GM19043 (cell line): ENCODE results near the gene PCDHB11.
"Not testable (repeated sequence)": the region's sequence is repeated elsewhere in the genome, so short reads cannot be mapped to it uniquely, and the experiment has no call there.

Experiments
- ATAC-seq: cut with Tn5 transposase; IDR thresholded peaks from one replicate; pipeline ENCODE4 v1.9.1; 2021; ENCODE audit warnings: low read depth; ENCODE audit not compliant: unreplicated experiment

PCDHB11 gene

DNA sequence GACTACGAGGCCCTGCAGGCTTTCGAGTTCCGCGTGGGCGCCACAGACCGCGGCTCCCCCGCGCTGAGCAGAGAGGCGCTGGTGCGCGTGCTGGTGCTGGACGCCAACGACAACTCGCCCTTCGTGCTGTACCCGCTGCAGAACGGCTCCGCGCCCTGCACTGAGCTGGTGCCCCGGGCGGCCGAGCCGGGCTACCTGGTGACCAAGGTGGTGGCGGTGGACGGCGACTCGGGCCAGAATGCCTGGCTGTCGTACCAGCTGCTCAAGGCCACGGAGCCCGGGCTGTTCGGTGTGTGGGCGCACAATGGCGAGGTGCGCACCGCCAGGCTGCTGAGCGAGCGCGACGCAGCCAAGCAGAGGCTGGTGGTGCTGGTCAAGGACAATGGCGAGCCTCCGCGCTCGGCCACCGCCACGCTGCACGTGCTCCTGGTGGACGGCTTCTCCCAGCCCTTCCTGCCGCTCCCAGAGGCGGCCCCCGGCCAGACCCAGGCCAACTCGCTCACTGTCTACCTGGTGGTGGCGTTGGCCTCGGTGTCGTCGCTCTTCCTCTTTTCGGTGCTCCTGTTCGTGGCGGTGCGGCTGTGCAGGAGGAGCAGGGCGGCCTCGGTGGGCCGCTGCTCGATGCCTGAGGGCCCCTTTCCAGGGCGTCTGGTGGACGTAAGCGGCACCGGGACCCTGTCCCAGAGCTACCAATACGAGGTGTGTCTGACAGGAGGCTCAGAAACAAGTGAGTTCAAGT is 15.1 kb upstream of the PCDHB11 start:
- ATAC-seq = not testable (repeated sequence)

DNA sequence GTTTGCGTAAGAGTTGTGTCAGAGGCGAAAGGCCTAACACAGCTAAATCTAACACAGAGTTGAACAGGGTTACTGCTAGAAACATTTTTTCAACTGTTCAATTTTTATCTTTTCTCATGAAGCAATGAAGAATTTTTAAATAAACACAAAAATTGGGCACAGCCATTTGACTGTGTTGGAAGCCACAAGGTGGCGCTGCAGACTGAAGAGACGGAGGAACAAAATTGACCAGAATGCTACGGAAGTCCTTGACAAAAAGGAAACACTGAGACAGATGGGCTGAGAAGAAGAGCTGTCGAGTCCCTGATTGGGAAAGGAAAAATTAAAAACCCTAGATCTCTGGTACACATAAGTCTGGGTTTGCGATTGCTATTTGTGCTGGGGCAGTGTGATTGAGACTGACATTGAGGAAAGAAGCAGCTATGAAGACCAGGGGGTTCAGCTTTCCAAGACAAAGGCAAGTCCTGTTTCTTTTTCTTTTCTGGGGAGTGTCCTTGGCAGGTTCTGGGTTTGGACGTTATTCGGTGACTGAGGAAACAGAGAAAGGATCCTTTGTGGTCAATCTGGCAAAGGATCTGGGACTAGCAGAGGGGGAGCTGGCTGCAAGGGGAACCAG is 12.4 kb upstream of the PCDHB11 start, which contains the start of gene PCDHB9:
PCDHB9 (plus strand) TSS at position 265 of the 616 bp plus-strand sequence; CDS start at position 423, 158 bp downstream.
- no peak for ATAC-seq

DNA sequence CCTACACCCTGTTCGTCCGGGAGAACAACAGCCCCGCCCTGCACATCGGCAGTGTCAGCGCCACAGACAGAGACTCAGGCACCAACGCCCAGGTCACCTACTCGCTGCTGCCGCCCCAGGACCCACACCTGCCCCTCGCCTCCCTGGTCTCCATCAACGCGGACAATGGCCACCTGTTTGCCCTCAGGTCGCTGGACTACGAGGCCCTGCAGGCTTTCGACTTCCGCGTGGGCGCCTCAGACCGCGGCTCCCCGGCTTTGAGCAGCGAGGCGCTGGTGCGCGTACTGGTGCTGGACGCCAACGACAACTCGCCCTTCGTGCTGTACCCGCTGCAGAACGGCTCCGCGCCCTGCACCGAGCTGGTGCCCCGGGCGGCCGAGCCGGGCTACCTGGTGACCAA is 10.7 kb upstream of the PCDHB11 start:
- ATAC-seq = not testable (repeated sequence)

DNA sequence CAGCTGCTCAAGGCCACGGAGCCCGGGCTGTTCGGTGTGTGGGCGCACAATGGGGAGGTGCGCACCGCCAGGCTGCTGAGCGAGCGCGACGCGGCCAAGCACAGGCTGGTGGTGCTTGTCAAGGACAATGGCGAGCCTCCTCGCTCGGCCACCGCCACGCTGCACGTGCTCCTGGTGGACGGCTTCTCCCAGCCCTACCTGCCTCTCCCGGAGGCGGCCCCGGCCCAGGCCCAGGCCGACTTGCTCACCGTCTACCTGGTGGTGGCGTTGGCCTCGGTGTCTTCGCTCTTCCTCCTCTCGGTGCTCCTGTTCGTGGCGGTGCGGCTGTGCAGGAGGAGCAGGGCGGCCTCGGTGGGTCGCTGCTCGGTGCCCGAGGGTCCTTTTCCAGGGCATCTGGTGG is 10.3 kb upstream of the PCDHB11 start:
- not testable (repeated sequence) for ATAC-seq

- ATAC-seq = no peak
Observed at GRCh38 chr5:141192110-141192725, 7.2 kb upstream of the PCDHB11 start, which contains the start of gene PCDHB10. Gene PCDHB10 (plus strand): TSS chr5:141192353. CDS start chr5:141192553, 200 bp downstream.

GRCh38 chr5:141194332-141194731 is 5.1 kb upstream of the PCDHB11 start:
- not testable (repeated sequence) for ATAC-seq

GRCh38 chr5:141196363-141196762 is 3.1 kb upstream of the PCDHB11 start:
- ATAC-seq = no peak

DNA sequence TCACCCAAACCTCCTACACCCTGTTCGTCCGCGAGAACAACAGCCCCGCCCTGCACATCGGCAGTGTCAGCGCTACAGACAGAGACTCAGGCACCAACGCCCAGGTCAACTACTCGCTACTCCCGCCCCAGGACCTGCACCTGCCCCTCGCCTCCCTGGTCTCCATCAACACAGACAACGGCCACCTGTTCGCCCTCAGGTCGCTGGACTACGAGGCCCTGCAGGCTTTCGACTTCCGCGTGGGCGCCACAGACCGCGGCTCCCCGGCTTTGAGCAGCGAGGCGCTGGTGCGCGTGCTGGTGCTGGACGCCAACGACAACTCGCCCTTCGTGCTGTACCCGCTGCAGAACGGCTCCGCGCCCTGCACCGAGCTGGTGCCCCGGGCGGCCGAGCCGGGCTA is 1.7 kb downstream of the PCDHB11 start:
- ATAC-seq = not testable (repeated sequence)

GRCh38 chr5:141201646-141202045 is 2.2 kb downstream of the PCDHB11 start:
- ATAC-seq = not testable (repeated sequence)

GRCh38 chr5:141208478-141208877 is 9.1 kb downstream of the PCDHB11 start, which contains the start of gene PCDHB12:
Gene PCDHB12 (plus strand): TSS chr5:141208719. CDS start chr5:141208908, 189 bp downstream.
- ATAC-seq = no peak

DNA sequence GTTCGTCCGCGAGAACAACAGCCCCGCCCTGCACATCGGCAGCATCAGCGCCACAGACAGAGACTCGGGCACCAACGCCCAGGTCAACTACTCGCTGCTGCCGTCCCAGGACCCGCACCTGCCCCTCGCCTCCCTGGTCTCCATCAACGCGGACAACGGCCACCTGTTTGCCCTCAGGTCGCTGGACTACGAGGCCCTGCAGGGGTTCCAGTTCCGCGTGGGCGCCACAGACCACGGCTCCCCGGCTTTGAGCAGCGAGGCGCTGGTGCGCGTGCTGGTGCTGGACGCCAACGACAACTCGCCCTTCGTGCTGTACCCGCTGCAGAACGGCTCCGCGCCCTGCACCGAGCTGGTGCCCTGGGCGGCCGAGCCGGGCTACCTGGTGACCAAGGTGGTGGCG is 10.9 kb downstream of the PCDHB11 start:
- not testable (repeated sequence) for ATAC-seq

- ATAC-seq = not testable (repeated sequence)
Observed at GRCh38 chr5:141210849-141211248, 11.4 kb downstream of the PCDHB11 start.

DNA sequence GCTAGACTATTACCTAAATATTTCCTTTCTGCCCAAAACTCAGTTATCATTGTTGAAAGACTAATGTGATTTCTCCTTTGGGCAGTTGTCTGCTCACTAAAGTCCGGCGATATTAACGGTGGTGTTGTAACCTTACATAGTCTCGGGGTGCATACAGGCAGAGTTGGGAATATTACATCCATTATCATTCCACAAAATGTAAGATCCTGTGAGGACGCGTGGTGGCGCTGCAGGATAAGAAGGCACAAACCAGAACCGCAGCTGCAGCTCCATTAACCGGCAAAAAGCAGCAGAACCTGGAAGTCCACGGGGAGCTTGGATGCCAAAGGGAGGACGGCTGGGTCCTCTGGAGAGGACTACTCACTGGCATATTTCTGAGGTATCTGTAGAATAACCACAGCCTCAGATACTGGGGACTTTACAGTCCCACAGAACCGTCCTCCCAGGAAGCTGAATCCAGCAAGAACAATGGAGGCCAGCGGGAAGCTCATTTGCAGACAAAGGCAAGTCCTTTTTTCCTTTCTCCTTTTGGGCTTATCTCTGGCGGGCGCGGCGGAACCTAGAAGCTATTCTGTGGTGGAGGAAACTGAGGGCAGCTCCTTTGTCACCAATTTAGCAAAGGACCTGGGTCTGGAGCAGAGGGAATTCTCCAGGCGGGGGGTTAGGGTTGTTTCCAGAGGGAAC is 14.4 kb downstream of the PCDHB11 start, which contains the start of gene PCDHB13:
PCDHB13 (plus strand) TSS at position 264 of the 684 bp plus-strand sequence; CDS start at position 469, 205 bp downstream.
- ATAC-seq = not testable (repeated sequence)

DNA sequence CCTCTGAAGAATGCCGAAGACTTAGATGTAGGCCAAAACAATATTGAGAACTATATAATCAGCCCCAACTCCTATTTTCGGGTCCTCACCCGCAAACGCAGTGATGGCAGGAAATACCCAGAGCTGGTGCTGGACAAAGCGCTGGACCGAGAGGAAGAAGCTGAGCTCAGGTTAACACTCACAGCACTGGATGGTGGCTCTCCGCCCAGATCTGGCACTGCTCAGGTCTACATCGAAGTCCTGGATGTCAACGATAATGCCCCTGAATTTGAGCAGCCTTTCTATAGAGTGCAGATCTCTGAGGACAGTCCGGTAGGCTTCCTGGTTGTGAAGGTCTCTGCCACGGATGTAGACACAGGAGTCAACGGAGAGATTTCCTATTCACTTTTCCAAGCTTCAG is 15.2 kb downstream of the PCDHB11 start:
- ATAC-seq = not testable (repeated sequence)

DNA sequence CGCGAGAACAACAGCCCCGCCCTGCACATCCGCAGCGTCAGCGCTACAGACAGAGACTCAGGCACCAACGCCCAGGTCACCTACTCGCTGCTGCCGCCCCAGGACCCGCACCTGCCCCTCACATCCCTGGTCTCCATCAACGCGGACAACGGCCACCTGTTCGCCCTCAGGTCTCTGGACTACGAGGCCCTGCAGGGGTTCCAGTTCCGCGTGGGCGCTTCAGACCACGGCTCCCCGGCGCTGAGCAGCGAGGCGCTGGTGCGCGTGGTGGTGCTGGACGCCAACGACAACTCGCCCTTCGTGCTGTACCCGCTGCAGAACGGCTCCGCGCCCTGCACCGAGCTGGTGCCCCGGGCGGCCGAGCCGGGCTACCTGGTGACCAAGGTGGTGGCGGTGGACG is 16.1 kb downstream of the PCDHB11 start:
- not testable (repeated sequence) for ATAC-seq

DNA sequence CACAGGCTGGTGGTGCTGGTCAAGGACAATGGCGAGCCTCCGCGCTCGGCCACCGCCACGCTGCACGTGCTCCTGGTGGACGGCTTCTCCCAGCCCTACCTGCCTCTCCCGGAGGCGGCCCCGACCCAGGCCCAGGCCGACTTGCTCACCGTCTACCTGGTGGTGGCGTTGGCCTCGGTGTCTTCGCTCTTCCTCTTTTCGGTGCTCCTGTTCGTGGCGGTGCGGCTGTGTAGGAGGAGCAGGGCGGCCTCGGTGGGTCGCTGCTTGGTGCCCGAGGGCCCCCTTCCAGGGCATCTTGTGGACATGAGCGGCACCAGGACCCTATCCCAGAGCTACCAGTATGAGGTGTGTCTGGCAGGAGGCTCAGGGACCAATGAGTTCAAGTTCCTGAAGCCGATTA is 16.6 kb downstream of the PCDHB11 start:
- ATAC-seq = not testable (repeated sequence)

DNA sequence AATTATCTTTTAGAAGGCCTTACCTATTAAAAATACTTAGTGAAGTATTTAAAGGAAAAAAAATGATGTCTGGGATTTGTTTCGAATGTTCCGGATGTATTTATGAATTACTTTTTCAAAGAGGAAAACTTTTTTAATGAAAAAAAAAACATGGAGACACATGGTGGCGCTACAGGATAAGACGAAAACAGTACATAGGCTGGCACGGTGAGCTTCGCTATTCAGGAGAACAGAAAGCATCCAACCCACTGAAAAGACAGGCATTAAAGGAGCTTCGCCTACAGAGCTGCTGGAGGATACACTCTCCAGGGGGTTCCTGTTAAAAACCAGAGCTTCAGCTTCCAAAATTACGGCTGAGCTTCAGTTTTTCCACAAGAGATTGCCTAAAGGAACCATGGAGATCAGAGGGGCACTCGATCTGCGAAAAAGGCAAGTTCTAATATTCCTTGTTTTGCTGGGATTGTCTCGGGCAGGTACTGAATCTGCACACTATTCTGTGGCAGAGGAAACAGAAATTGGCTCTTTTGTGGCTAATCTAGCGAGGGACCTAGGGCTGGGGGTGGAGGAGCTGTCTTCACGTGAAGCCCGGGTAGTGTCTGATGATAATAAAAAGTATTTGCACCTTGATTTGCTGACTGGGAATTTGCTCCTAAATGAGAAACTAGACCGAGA is 23.8 kb downstream of the PCDHB11 start, which contains the start of gene PCDHB14:
PCDHB14 (plus strand) TSS at position 232 of the 672 bp plus-strand sequence; CDS start at position 395, 163 bp downstream.
- no peak for ATAC-seq

DNA sequence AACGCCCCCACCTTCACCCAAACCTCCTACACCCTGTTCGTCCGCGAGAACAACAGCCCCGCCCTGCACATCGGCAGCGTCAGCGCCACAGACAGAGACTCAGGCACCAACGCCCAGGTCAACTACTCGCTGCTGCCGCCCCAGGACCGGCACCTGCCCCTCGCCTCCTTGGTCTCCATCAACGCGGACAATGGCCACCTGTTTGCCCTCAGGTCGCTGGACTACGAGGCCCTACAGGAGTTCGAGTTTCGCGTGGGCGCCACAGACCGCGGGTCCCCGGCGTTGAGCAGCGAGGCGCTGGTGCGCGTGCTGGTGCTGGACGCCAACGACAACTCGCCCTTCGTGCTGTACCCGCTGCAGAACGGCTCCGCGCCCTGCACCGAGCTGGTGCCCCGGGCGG is 25.4 kb downstream of the PCDHB11 start:
- ATAC-seq = not testable (repeated sequence)

- ATAC-seq = not testable (repeated sequence)
Observed at GRCh38 chr5:141225421-141225820, 26.0 kb downstream of the PCDHB11 start.
